ENCODE data around the gene GPR87.

GPR87 gene

GRCh38 chr3:151281671-151282324 is 34.8 kb downstream of the GPR87 start:
- no peak for DNase-seq

- DNase-seq = no peak
These were observed 38.4 kb downstream of the GPR87 start, which contains the start of gene P2RY14 for GRCh38 chr3:151278230-151278629. Gene P2RY14, minus strand, starts transcription at chr3:151278542. Its CDS starts 64,226 bp downstream, at chr3:151214316.

- no peak for DNase-seq
These were observed 40.0 kb downstream of the GPR87 start for GRCh38 chr3:151276687-151277042.

GRCh38 chr3:151276038-151276686 is 40.5 kb downstream of the GPR87 start:
- DNase-seq = no peak

- DNase-seq = no peak
These were observed 41.5 kb downstream of the GPR87 start for GRCh38 chr3:151275091-151275490.

GRCh38 chr3:151269631-151270030 is 47.0 kb downstream of the GPR87 start:
- DNase-seq = no peak

GRCh38 chr3:151268267-151269235 is 48.1 kb downstream of the GPR87 start:
- no peak for DNase-seq

GRCh38 chr3:151267066-151267465 is 49.6 kb downstream of the GPR87 start:
- DNase-seq = no peak

- DNase-seq = peak; percentile 14
These were observed 50.8 kb downstream of the GPR87 start for GRCh38 chr3:151265866-151266265.

- DNase-seq = no peak
These were observed 51.5 kb downstream of the GPR87 start for GRCh38 chr3:151265166-151265565.

GRCh38 chr3:151264605-151265004 is 52.0 kb downstream of the GPR87 start:
- DNase-seq = no peak

- DNase-seq = no peak
These were observed 53.6 kb downstream of the GPR87 start for GRCh38 chr3:151262871-151263525.

GRCh38 chr3:151259664-151260063 is 57.0 kb downstream of the GPR87 start:
- DNase-seq = no peak

GRCh38 chr3:151256749-151257148 is 59.9 kb downstream of the GPR87 start:
- no peak for DNase-seq

GRCh38 chr3:151248772-151249337 is 67.8 kb downstream of the GPR87 start:
- DNase-seq = no peak
